ENCODE measurements around the gene NAALADL2.

Gene NAALADL2

GRCh38 chr3:175198991-175199783 is 340.1 kb downstream of the NAALADL2 start:
- Mint-ChIP-seq H3K4me1 (ENCODE audit: low read depth) (no peaks in the 10 kb centered on the region), H3K27me3 (no peaks in the 10 kb centered on the region), H3K4me3 (no peak overlapping the region), H3K36me3 (no peaks in the 10 kb centered on the region), H3K9me3 (ENCODE audit: low read depth) (peaks cover 12% of the 10 kb centered on the region), H3K27ac (no peak overlapping the region)

GRCh38 chr3:175199961-175200360 is 340.8 kb downstream of the NAALADL2 start:
- H3K27me3 Mint-ChIP-seq, result no peaks in the 10 kb centered on the region
- H3K4me3 Mint-ChIP-seq, result no peak overlapping the region
- H3K36me3 Mint-ChIP-seq, result no peaks in the 10 kb centered on the region
- peaks cover 13% of the 10 kb centered on the region for H3K9me3 Mint-ChIP-seq (ENCODE audit: low read depth)
- no peaks in the 10 kb centered on the region for H3K4me1 Mint-ChIP-seq (ENCODE audit: low read depth)
- H3K27ac Mint-ChIP-seq, result no peak overlapping the region

- Mint-ChIP-seq H3K36me3 (no peaks in the 10 kb centered on the region), H3K27me3 (no peaks in the 10 kb centered on the region)
Measured at GRCh38 chr3:175200391-175201095, 341.4 kb downstream of the NAALADL2 start.

GRCh38 chr3:175207361-175207760 is 348.2 kb downstream of the NAALADL2 start:
- H3K4me1 Mint-ChIP-seq (ENCODE audit: low read depth), result no peaks in the 10 kb centered on the region
- H3K4me3 Mint-ChIP-seq, result no peak overlapping the region
- no peaks in the 10 kb centered on the region for H3K27me3 Mint-ChIP-seq
- no peak overlapping the region for H3K27ac Mint-ChIP-seq
- no peaks in the 10 kb centered on the region for H3K36me3 Mint-ChIP-seq
- peaks cover 25% of the 10 kb centered on the region for H3K9me3 Mint-ChIP-seq (ENCODE audit: low read depth)

More at GRCh38 chr3:175200391-175201095, 341.4 kb downstream of the NAALADL2 start:
- H3K4me3 Mint-ChIP-seq, result no peak overlapping the region
- peaks cover 15% of the 10 kb centered on the region for H3K9me3 Mint-ChIP-seq (ENCODE audit: low read depth)
- H3K4me1 Mint-ChIP-seq (ENCODE audit: low read depth), result no peaks in the 10 kb centered on the region
- H3K27ac Mint-ChIP-seq, result no peak overlapping the region

GRCh38 chr3:175208326-175208725 is 349.2 kb downstream of the NAALADL2 start:
- Mint-ChIP-seq H3K4me1 (ENCODE audit: low read depth) (no peaks in the 10 kb centered on the region), H3K36me3 (no peaks in the 10 kb centered on the region), H3K27ac (no peak overlapping the region)

GRCh38 chr3:175211466-175211865 is 352.3 kb downstream of the NAALADL2 start:
- Mint-ChIP-seq H3K4me3 (no peak overlapping the region), H3K27me3 (no peaks in the 10 kb centered on the region), H3K4me1 (ENCODE audit: low read depth) (no peaks in the 10 kb centered on the region), H3K9me3 (ENCODE audit: low read depth) (peaks cover 22% of the 10 kb centered on the region), H3K36me3 (no peaks in the 10 kb centered on the region), H3K27ac (no peak overlapping the region)

More at GRCh38 chr3:175208326-175208725, 349.2 kb downstream of the NAALADL2 start:
- Mint-ChIP-seq H3K4me3 (no peak overlapping the region), H3K9me3 (ENCODE audit: low read depth) (peaks cover 29% of the 10 kb centered on the region), H3K27me3 (no peaks in the 10 kb centered on the region)

- Mint-ChIP-seq H3K9me3 (ENCODE audit: low read depth) (peaks cover 12% of the 10 kb centered on the region), H3K36me3 (no peaks in the 10 kb centered on the region), H3K4me3 (no peak overlapping the region), H3K4me1 (ENCODE audit: low read depth) (no peaks in the 10 kb centered on the region), H3K27ac (no peak overlapping the region), H3K27me3 (no peaks in the 10 kb centered on the region)
Measured at GRCh38 chr3:175212896-175213295, 353.8 kb downstream of the NAALADL2 start.

- Mint-ChIP-seq H3K9me3 (ENCODE audit: low read depth) (peaks cover 10% of the 10 kb centered on the region), H3K4me3 (no peak overlapping the region), H3K27ac (no peak overlapping the region), H3K27me3 (no peaks in the 10 kb centered on the region), H3K36me3 (no peaks in the 10 kb centered on the region), H3K4me1 (ENCODE audit: low read depth) (no peaks in the 10 kb centered on the region)
Measured at GRCh38 chr3:175214216-175214615, 355.1 kb downstream of the NAALADL2 start.

GRCh38 chr3:175215833-175216232 is 356.7 kb downstream of the NAALADL2 start:
- Mint-ChIP-seq H3K4me3 (no peak overlapping the region), H3K27me3 (no peaks in the 10 kb centered on the region), H3K27ac (no peak overlapping the region), H3K4me1 (ENCODE audit: low read depth) (no peaks in the 10 kb centered on the region), H3K36me3 (no peaks in the 10 kb centered on the region), H3K9me3 (ENCODE audit: low read depth) (peaks cover 10% of the 10 kb centered on the region)

GRCh38 chr3:175222356-175222755 is 363.2 kb downstream of the NAALADL2 start:
- H3K27me3 Mint-ChIP-seq, result no peaks in the 10 kb centered on the region
- no peaks in the 10 kb centered on the region for H3K36me3 Mint-ChIP-seq
- H3K9me3 Mint-ChIP-seq (ENCODE audit: low read depth), result peaks cover 4% of the 10 kb centered on the region
- H3K4me1 Mint-ChIP-seq (ENCODE audit: low read depth), result no peaks in the 10 kb centered on the region
- no peak overlapping the region for H3K27ac Mint-ChIP-seq
- H3K4me3 Mint-ChIP-seq, result no peak overlapping the region

- no peak overlapping the region for H3K4me3 Mint-ChIP-seq
- H3K27me3 Mint-ChIP-seq, result no peaks in the 10 kb centered on the region
- no peak overlapping the region for H3K27ac Mint-ChIP-seq
- H3K9me3 Mint-ChIP-seq (ENCODE audit: low read depth), result peaks cover 4% of the 10 kb centered on the region
- no peaks in the 10 kb centered on the region for H3K36me3 Mint-ChIP-seq
- H3K4me1 Mint-ChIP-seq (ENCODE audit: low read depth), result no peaks in the 10 kb centered on the region
Measured at GRCh38 chr3:175224051-175224450, 364.9 kb downstream of the NAALADL2 start.

- Mint-ChIP-seq H3K27me3 (no peaks in the 10 kb centered on the region), H3K36me3 (no peaks in the 10 kb centered on the region), H3K4me3 (no peak overlapping the region)
Measured at GRCh38 chr3:175226444-175226843, 367.3 kb downstream of the NAALADL2 start.

GRCh38 chr3:175227126-175227525 is 368.0 kb downstream of the NAALADL2 start:
- Mint-ChIP-seq H3K27me3 (no peaks in the 10 kb centered on the region), H3K9me3 (ENCODE audit: low read depth) (no peaks in the 10 kb centered on the region), H3K27ac (no peak overlapping the region), H3K4me3 (no peak overlapping the region), H3K36me3 (no peaks in the 10 kb centered on the region), H3K4me1 (ENCODE audit: low read depth) (no peaks in the 10 kb centered on the region)

More at GRCh38 chr3:175226444-175226843, 367.3 kb downstream of the NAALADL2 start:
- Mint-ChIP-seq H3K27ac (no peak overlapping the region), H3K9me3 (ENCODE audit: low read depth) (peaks cover under 1% of the 10 kb centered on the region), H3K4me1 (ENCODE audit: low read depth) (no peaks in the 10 kb centered on the region)

GRCh38 chr3:175233957-175234940 is 375.1 kb downstream of the NAALADL2 start:
- Mint-ChIP-seq H3K4me1 (ENCODE audit: low read depth) (no peaks in the 10 kb centered on the region), H3K4me3 (no peak overlapping the region), H3K27me3 (no peaks in the 10 kb centered on the region), H3K9me3 (ENCODE audit: low read depth) (no peaks in the 10 kb centered on the region), H3K27ac (no peak overlapping the region), H3K36me3 (no peaks in the 10 kb centered on the region)
